Measurements from ENCODE around the gene FBXO31.

Gene FBXO31

GRCh38 chr16:87345726-87346424, 37.7 kb downstream of the FBXO31 start:
- no peak for DNase-seq (ENCODE audit: low read depth)
- H3K4me3 ChIP-seq (ENCODE audit: low read depth, low read length), result no peak overlapping the region
- TF ChIP-seq CTCF (conservative IDR thresholded peaks at IDR 0.05; ENCODE audit: low read depth, low read length), result no peak

- H3K4me3 ChIP-seq (ENCODE audit: low read depth, low read length), result no peak overlapping the region
- no peak for TF ChIP-seq CTCF (conservative IDR thresholded peaks at IDR 0.05; ENCODE audit: low read depth, low read length)
- peak; percentile 55 for DNase-seq (ENCODE audit: low read depth)
Observed at GRCh38 chr16:87344931-87345631, 38.5 kb downstream of the FBXO31 start.

GRCh38 chr16:87344165-87344930, 39.2 kb downstream of the FBXO31 start:
- no peak for DNase-seq (ENCODE audit: low read depth)
- TF ChIP-seq CTCF (conservative IDR thresholded peaks at IDR 0.05; ENCODE audit: low read depth, low read length), result no peak
- H3K4me3 ChIP-seq (ENCODE audit: low read depth, low read length), result no peak overlapping the region

- no peak for DNase-seq (ENCODE audit: low read depth)
Observed at GRCh38 chr16:87343753-87344050, 39.9 kb downstream of the FBXO31 start.

GRCh38 chr16:87342978-87343752, 40.4 kb downstream of the FBXO31 start:
- no peak overlapping the region for H3K4me3 ChIP-seq (ENCODE audit: low read depth, low read length)
- no peak for DNase-seq (ENCODE audit: low read depth)
- no peak for TF ChIP-seq CTCF (conservative IDR thresholded peaks at IDR 0.05; ENCODE audit: low read depth, low read length)

More at GRCh38 chr16:87343753-87344050, 39.9 kb downstream of the FBXO31 start:
- no peak overlapping the region for H3K4me3 ChIP-seq (ENCODE audit: low read depth, low read length)
- no peak for TF ChIP-seq CTCF (conservative IDR thresholded peaks at IDR 0.05; ENCODE audit: low read depth, low read length)

- H3K4me3 ChIP-seq (ENCODE audit: low read depth, low read length), result no peak overlapping the region
- TF ChIP-seq CTCF (conservative IDR thresholded peaks at IDR 0.05; ENCODE audit: low read depth, low read length), result no peak
- no peak for DNase-seq (ENCODE audit: low read depth)
Observed at GRCh38 chr16:87342504-87342903, 41.1 kb downstream of the FBXO31 start.

All from choroid plexus epithelial cell (primary cell).